Thyroid gland (tissue), 4 donors: ENCODE results near the gene RTN4RL1. TPM values are rescaled to one million over a fixed set of nuclear protein-coding genes. Genes with fewer than 3 reads are reported as not detected.

Experiments used
- DNase-seq, 2 donors: peaks; one replicate each; pipeline ENCODE4 v3.0.0-alpha.2; 2019
- H3K27ac ChIP-seq, 3 donors: fragments of 200-600 bp; sonication (generic); 1 replicate in 2 of 3; 2 replicates in 1 of 3; pipeline ENCODE4 v1.5.1; 2016 to 2019; ENCODE audit warnings: mild to moderate bottlenecking in 1 of 3, moderate library complexity in 1 of 3
- H3K27me3 ChIP-seq: fragments of 200-600 bp; sonication (generic); one replicate; pipeline ENCODE4 v1.5.1; 2019
- H3K36me3 ChIP-seq, 2 donors: fragments of 200-600 bp; sonication (generic); one replicate each; pipeline ENCODE4 v1.5.1; 2016 to 2019
- H3K4me1 ChIP-seq, 2 donors: fragments of 200-600 bp; sonication (generic); one replicate each; pipeline ENCODE4 v1.5.1; 2017 to 2019
- H3K4me3 ChIP-seq, 3 donors: fragments of 200-600 bp; sonication (generic); replicated peaks in 1 of 3; 1 replicate in 2 of 3; 2 replicates in 1 of 3; pipeline ENCODE4 v1.5.1; 2016; ENCODE audit warnings: mild to moderate bottlenecking in 1 of 3
- H3K9me3 ChIP-seq: fragments of 200-600 bp; sonication (generic); one replicate; pipeline ENCODE4 v1.5.1; 2017
- POLR2A ChIP-seq, 2 donors: fragments of 450-650 bp; IDR thresholded peaks; one replicate each; pipeline ENCODE4 v1.6.1; 2017; ENCODE audit warnings: antibody characterized with exemption in 2 of 2, mild to moderate bottlenecking in 2 of 2, moderate library complexity in 1 of 2
- WGBS, 2 donors: methylation state at CpG; one replicate each; pipeline ENCODE4 v1.1.5; 2017; 5-methylcytosine and 5-hydroxymethylcytosine counted together
- intact Hi-C: fragments of 100-400 bp; cut with DNase I; formaldehyde crosslinking; loops from one replicate; pipeline ENCODE4 v1.15.1; 2023
- total RNA-seq, 4 donors: library from RNA; depleted of rRNA; stranded (reverse); fragments of >200 nt; gene quantifications; one replicate each; pipeline ENCODE4 v1.2.3, GENCODE V29; 2016
- TF ChIP-seq, protein P1 (sequence below), 6 experiments: fragments of 200-600 bp in 3 of 6; fragments of 450-650 bp in 3 of 6; sonication (generic) in 3 of 6; IDR thresholded peaks; one replicate each; pipeline ENCODE4 v1.5.1; 2016 to 2019; ENCODE audit warnings: antibody characterized with exemption in 6 of 6, mild to moderate bottlenecking in 2 of 6, inconsistent platforms in 1 of 6, moderate library complexity in 1 of 6

RTN4RL1 gene
- total RNA-seq, 4 donors from 2014 or later: 1.6 to 4.9 (median 2.5) TPM

DNA sequence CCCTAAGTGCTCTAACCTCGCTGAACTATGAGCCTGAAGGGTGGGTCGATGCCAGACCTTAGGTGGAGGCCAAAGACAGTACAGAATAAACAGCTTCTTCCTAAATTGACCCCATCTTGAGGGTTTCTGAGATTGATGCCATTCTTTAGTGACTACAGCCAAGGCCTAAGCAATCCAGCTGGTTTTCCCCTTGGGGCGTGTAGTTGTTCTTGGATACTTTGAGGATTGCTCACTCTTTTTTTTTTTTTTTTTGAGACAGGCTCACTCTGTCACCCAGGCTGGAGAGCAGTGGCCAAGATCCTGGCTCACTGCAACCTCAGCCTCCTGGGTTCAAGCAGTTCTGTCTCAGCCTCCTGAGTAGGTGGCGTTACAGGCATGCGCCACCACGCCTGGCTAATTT, 18.7 kb upstream of the RTN4RL1 start:
- H3K4me1 ChIP-seq: peaks cover 18 to 25% of the 10 kb centered on the region in 2 donors

DNA sequence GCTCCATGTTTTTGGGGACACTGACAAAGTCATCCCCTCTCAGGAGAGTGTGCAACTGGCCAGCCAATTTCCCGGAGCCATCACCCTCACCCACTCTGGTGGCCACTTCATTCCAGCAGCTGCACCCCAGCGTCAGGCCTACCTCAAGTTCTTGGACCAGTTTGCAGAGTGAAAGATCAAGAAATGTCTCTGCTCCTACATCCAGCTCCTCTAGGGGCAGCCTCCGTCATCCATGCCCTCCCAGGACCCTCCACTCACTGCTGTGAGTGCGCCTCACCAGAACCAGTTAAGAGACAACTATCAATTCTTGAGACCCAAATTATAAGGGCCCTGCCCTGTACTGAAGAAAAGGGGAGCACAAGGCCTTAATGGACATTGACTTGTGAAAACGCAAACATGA, 17.8 kb upstream of the RTN4RL1 start:
- Histone ChIP-seq H3K27me3 (no peaks in the 10 kb centered on the region), H3K27ac (peak overlapping the region in 1 of 3 donors; percentile 84), H3K9me3 (no peaks in the 10 kb centered on the region), H3K4me1 (peaks cover 16 to 22% of the 10 kb centered on the region in 2 donors), H3K4me3 (peak overlapping the region in 1 of 3 donors; percentile 84), H3K36me3 (peaks cover 0 to 18% of the 10 kb centered on the region in 2 donors)
- TF ChIP-seq POLR2A (IDR thresholded peaks at IDR 0.05): no peak
- TF ChIP-seq, protein P1, sequence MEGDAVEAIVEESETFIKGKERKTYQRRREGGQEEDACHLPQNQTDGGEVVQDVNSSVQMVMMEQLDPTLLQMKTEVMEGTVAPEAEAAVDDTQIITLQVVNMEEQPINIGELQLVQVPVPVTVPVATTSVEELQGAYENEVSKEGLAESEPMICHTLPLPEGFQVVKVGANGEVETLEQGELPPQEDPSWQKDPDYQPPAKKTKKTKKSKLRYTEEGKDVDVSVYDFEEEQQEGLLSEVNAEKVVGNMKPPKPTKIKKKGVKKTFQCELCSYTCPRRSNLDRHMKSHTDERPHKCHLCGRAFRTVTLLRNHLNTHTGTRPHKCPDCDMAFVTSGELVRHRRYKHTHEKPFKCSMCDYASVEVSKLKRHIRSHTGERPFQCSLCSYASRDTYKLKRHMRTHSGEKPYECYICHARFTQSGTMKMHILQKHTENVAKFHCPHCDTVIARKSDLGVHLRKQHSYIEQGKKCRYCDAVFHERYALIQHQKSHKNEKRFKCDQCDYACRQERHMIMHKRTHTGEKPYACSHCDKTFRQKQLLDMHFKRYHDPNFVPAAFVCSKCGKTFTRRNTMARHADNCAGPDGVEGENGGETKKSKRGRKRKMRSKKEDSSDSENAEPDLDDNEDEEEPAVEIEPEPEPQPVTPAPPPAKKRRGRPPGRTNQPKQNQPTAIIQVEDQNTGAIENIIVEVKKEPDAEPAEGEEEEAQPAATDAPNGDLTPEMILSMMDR (IDR thresholded peaks at IDR 0.05): no peak
- no peak for DNase-seq
- intact Hi-C loops: loop anchor here (5.0 kb wide), 1 partner anchor 321 kb away; the partner anchor contains the start of gene WDR81
- 83 to 88% methylated on average over 5 of the region's 5 CpGs for WGBS, 2 donors

More for the DNA sequence above, 18.7 kb upstream of the RTN4RL1 start:
- no peaks in the 10 kb centered on the region for H3K9me3 ChIP-seq
- 87 to 93% methylated on average over 6 of the region's 6 CpGs for WGBS, 2 donors
- intact Hi-C loops: loop anchor here (5.0 kb wide), 1 partner anchor 321 kb away; the partner anchor contains the start of gene WDR81
- TF ChIP-seq POLR2A (IDR thresholded peaks at IDR 0.05): no peak
- TF ChIP-seq, protein P1 (IDR thresholded peaks at IDR 0.05): no peak
- H3K27me3 ChIP-seq: no peaks in the 10 kb centered on the region
- H3K27ac ChIP-seq: no peak overlapping the region
- H3K36me3 ChIP-seq: peaks cover 0 to 12% of the 10 kb centered on the region in 2 donors
- DNase-seq: no peak
- H3K4me3 ChIP-seq: no peak overlapping the region

DNA sequence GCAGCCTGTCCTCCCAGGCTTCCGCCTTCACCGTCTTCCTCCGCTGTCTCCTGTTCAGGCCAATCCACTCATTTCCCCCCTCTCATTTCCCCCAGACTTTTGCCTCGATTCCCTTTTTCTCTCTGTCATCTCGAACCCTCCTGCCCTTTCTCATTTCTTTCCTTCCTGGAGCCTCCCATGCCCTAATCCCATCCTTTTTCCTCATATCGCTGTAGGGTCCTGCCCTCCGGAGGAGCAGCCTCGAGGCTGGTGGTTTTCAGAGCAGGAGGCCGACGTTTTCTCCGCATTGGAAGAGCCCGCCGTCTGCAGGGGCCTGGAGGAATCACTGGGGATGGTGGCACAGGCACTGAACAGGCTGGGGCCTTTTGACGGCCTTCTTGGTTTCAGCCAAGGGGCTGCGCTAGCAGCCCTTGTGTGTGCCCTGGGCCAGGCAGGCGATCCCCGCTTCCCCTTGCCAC, 17.3 kb upstream of the RTN4RL1 start:
- peak in 1 of 2 donors; percentile 10 for DNase-seq

DNA sequence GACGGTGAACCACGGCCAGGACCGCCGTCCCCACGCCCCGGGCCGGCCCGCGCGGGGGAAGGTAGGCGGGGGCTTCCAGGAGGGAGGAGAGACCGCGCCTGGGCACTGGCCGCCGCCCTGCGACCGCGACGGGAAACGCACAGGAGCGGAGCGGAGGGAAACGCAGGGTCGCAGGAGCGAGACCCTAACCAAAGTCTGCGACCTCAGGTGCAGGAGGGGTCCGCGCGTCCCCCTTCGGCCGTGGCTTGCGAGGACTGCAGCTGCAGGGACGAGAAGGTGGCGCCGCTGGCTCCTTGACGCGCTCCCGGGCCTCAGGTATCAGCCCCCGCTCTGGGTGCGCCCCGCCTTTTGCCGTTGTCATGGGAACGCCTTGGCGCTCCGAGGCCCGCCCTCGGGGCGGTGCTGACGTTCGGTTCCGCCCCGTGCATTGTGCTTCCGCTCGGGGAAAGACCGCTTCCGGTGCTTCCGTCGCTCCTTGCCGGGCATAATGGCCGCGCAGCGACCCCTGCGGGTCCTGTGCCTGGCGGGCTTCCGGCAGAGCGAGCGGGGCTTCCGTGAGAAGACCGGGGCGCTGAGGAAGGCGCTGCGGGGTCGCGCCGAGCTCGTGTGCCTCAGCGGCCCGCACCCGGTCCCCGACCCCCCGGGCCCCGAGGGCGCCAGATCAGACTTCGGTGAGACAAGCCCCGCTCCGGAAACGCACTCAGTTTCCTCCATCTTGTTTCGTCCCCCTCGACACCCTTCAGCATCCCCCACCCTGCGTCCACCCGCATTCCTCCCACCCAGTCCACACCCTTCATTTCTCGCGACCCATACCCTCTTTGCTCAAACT, 16.6 kb upstream of the RTN4RL1 start, which contains the start of gene OVCA2:
OVCA2 (plus strand) TSS at position 462 of the 829 bp plus-strand sequence; CDS start at position 488, 26 bp downstream.
- peak in 1 of 2 donors; percentile 85 for TF ChIP-seq POLR2A (IDR thresholded peaks at IDR 0.05)
- TF ChIP-seq, protein P1 (IDR thresholded peaks at IDR 0.05): peak in 3 of 6 experiments; percentile 38 to 65 (median 49)
- 1 to 4% methylated on average over 11 to 46 of the region's 93 CpGs for WGBS, 2 donors
- peak within 1 kb of the TSS; percentile 81 to 91 (median 84) for H3K27ac ChIP-seq
- peaks cover 16 to 22% of the 10 kb centered on the region in 2 donors for H3K4me1 ChIP-seq
- peaks cover 7 to 24% of the 10 kb centered on the region in 2 donors for H3K36me3 ChIP-seq
- DNase-seq: peak; percentile 95 to 96
- H3K4me3 ChIP-seq: peak within 1 kb of the TSS; percentile 44 to 90 (median 84)
- intact Hi-C loops: loop anchor here (5.0 kb wide), 1 partner anchor 319 kb away; the partner anchor contains the start of gene WDR81
- H3K27me3 ChIP-seq: no peaks in the 10 kb centered on the region
- H3K9me3 ChIP-seq: no peaks in the 10 kb centered on the region

More for the DNA sequence above, 17.3 kb upstream of the RTN4RL1 start:
- Histone ChIP-seq H3K27ac (peak overlapping the region; percentile 81 to 91 (median 84)), H3K27me3 (no peaks in the 10 kb centered on the region), H3K9me3 (no peaks in the 10 kb centered on the region), H3K4me3 (peak overlapping the region; percentile 44 to 90 (median 84)), H3K36me3 (peaks cover under 1 to 18% of the 10 kb centered on the region in 2 donors), H3K4me1 (peaks cover 16 to 22% of the 10 kb centered on the region in 2 donors)
- WGBS, 2 donors: 19 to 21% methylated on average over 17 of the region's 17 CpGs
- intact Hi-C loops: loop anchor here (5.0 kb wide), 1 partner anchor 320 kb away; the partner anchor contains the start of gene WDR81
- TF ChIP-seq POLR2A (IDR thresholded peaks at IDR 0.05): no peak

DNA sequence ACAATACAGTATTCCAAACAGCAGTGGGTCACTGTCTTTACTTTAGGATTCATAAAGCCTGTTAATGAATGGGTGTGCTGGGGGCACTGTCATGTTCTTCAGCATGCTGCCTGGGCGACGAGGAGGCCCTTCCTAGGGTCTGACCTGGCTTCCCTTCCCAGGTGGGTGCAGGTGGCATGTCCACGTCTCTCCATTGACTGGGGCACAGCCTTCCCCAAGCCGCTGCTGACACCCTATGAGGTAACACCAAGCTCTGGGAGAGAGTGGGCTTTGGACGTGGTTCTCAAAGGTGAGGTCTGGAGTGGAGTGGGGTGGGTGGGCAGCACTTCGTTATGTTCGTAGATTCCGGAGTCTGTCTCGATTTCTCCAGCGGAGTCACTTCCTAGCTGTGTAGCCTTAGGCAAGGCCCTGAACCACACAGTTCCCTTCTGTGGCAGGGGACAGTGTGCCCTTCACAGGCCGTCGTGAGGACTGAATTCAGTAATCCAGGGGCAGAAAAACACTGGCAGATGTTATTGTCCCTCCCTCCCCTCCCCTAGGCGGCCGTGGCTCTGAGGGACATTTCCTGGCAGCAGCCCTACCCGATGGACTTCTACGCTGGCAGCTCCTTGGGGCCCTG, 15.9 kb upstream of the RTN4RL1 start:
- DNase-seq: no peak
- intact Hi-C loops: loop anchor here (5.0 kb wide), 1 partner anchor 319 kb away; the partner anchor contains the start of gene WDR81
- H3K27ac ChIP-seq: peak overlapping the region; percentile 78 to 91 (median 84)
- H3K4me3 ChIP-seq: peak overlapping the region; percentile 25 to 90 (median 84)
- H3K36me3 ChIP-seq: peaks cover 14 to 31% of the 10 kb centered on the region in 2 donors
- H3K4me1 ChIP-seq: peaks cover 16 to 22% of the 10 kb centered on the region in 2 donors
- no peaks in the 10 kb centered on the region for H3K27me3 ChIP-seq
- WGBS, 2 donors: 62 to 66% methylated on average over 14 of the region's 16 CpGs
- TF ChIP-seq POLR2A (IDR thresholded peaks at IDR 0.05): no peak
- TF ChIP-seq, protein P1 (IDR thresholded peaks at IDR 0.05): no peak
- no peaks in the 10 kb centered on the region for H3K9me3 ChIP-seq
